ENCODE measurements around the gene PSMC1.

Gene PSMC1

DNA sequence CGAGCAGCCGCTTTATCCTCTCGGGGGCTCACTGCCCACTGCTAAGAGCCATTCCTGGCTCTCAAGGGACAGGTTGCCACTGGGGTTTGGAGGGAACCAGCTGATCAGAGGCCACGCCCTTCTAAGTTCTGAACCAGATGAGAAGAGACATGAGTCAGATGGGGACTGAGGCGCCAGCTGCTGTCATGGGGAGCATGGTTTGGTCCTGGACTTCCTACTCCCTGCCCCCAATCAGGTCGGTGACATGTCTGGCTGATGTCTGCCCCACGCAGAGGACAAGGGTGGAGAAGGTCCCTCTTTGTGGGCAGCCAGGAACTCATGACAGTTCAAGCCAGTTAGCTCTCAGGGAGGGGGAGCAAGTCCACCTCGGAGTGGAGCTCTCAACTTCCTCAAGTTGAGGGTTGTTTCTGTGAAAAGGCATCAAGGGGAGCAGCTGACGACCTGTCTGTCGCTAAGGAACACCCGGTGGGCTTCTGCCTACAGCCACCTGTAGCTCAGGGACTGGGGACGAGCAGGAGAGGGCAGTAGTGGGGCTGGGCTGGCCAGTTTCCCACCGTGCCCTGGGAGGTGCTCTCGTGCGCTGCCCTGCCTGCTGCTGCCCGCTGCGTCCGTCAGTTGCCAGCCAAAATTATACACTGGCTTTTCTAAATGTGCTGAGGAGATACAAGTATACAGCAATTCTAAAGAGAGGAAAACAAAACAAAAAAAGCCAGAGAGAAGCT is 20.5 kb downstream of the PSMC1 start:
- DNase-seq, result peak; percentile 31

DNA sequence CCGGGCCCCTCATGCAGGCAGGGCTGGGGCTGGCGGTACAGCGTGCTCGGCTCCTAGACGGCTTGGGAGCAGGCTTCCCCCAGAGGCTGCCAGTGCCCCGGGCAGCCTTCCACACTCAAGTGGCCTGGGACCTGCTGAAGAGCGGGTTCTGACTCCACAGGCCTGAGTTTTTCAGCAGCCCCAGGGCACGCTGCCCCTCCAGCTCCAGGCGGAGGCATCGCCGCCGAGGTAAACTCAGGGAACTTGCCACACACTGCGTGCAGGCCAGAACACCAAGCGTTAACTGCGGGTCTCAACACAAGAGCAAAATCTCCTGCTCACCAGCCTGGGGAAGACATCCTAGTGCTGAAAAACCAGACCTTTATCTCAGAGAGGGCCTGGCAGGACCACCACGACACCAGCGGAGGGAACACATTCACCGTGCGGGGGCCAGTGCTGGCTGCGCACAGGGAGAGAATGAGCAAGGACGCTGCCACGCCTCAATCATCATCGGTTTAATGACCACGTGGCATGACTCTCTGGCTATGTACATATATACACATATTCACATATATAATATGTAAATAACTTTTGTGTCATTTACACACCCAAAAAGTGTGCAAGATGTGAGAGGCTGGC is 21.3 kb downstream of the PSMC1 start:
- no peak for DNase-seq

DNA sequence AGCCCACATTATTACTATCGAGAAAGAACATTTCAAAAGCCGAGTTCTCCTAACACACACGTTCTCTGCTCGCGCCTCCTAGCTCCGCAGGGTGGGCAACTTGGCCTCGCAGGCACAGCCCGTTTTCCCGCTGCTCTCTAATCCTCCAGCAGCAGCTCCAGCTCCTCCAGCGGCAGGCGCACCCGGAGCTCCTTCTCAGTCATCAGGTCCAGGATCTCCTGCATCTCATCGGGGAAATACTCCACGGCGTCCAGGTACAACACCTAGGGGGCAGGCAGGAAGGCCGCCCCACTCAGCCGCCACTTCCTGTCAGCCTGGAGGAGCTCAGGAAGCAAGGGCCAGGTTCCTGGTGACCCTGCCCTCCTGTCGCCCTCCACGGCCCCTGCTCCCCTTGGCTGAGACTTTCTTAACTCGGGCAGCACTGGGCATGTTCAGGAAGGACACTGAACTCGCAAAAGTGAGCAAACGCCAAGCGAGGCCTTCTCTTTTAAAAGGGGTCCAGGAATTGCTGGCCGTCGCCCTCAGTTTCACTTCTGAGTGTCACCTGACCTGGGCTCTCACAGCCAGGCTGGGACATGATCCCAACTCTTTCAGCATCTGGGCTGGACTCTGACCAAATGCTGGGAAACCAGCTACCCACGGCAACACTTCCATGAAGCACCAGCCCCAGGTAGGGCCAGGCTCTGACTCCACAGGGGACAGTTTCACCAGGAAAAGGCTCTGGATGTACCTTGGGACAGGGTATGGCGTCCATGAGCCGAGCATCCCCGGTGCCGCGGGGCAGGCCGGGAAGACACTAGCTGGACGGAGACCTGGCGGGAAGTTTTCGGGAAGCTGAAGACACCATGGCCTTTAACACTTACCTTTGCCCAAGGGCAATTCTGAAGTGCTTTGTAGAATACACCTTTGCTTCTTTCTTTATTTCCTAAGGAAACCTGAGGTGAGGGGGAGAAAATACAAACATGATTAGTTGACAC is 22.1 kb downstream of the PSMC1 start:
- DNase-seq, result no peak

DNA sequence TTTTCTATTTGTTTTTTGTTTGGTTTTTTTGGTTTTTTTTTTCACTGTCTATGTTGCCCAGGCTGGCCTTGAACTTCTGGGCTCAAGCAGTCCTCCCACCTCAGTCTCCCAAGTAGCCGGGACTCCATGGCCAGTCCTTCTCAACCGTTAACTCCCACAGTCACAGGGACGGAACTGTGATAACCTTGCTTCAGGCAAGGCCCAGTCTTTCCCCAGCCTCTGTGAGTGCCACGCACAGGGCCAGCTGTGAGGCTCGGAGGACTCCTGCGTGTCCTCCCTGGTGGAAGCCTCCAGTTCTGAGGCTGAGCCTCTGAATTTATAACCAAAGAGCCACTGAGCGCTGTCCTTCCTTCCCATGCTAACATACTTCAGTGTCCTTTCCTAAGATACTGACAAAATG is 23.7 kb downstream of the PSMC1 start:
- no peak for DNase-seq

DNA sequence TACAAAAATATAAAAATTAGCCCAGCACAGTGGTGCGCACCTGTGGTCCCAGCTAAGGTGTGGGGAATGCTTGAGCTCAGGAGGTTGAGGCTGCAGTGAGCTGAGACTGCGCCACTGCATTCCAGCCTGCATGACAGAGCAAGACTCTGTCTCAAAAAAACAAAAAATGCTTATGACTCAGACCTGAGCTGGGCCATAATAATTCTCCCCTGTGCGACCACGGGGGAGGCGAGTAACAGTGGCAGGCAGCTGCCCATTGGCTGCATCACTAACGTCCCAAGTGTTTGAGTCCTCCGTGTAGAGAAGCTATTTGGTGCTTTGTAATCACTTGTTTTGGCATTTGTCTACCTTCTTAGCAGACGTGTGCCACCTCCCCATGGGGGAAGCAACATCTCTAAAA is 24.9 kb downstream of the PSMC1 start:
- no peak for DNase-seq

DNA sequence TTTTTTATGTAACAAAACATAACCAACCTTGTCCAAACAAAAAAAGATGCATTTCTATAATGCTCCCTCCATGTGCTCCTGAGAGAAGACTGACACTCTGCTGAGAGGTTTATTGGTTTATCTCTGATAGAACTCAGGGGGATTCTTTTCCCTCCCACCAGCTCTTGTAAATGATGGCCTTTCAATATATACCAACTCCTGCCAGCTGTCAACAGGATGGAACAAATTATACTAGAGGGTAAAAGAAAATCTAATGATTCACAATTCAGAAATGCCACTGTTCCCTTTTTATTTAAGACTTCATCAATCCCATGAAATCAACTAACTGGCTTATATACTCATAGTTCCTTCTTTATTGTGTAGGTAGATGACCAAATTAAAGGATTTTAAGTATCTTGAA is 25.4 kb downstream of the PSMC1 start:
- DNase-seq, result no peak

DNA sequence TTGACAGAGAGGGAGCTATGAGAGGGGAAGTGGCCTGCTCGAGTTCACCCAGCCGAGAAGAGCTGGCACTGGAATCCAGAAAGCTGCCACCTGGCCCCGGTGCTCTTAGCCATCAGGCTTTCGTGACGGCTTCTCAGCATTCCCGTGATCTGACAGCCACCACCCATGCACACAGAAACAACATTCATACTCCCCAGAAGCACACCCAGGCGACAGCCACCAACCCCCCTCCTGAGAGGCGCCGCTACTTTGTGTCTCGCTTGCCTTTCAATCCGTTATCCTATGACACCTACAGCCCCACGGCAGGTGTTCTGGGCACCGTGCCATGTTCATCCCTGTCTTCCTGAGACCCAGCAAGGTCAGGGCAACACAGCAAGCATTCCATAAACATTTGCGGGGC is 31.4 kb downstream of the PSMC1 start:
- no peak for DNase-seq

- no peak for DNase-seq
Measured at GRCh38 chr14:90288651-90289355, 32.5 kb downstream of the PSMC1 start.

DNA sequence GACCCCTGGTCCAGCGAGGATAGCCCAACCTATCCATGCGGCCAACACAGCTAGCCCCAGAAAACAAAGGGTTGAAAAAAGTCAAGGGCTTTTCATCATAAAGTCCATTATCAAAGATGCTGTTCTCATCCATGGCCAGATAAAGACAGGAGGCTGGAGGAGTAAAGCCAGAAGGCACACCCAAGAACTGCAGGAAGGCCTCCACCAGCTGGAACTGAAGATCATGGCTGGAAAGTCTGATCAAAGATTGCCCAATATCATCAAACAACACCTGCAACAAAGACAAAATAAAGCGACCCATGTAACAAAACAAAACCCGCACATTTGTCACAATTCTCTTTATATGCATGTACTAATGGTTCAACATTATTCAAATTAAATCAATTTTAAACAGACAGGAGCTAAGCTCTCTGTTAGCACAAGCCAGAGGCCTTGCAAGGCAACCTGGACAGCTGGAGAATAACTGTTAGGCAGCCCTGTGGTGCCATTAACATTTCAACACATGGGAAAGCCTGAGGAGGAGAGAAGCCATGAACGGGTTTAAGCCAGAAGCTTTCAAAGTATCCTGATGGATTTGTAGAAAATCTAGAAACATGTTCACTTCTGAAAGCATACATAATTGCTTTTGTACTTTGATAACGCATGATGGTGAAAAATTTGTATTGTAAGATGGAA is 34.1 kb downstream of the PSMC1 start:
- no peak for DNase-seq

GRCh38 chr14:90291699-90292098 is 35.3 kb downstream of the PSMC1 start:
- DNase-seq, result no peak

- DNase-seq, result no peak
Measured at GRCh38 chr14:90293766-90294730, 37.7 kb downstream of the PSMC1 start.

GRCh38 chr14:90294872-90295271 is 38.5 kb downstream of the PSMC1 start:
- DNase-seq, result no peak

- no peak for DNase-seq
Measured at GRCh38 chr14:90295870-90296516, 39.6 kb downstream of the PSMC1 start.

- DNase-seq, result no peak
Measured at GRCh38 chr14:90296641-90297040, 40.3 kb downstream of the PSMC1 start.

- no peak for DNase-seq
Measured at GRCh38 chr14:90297876-90298629, 41.7 kb downstream of the PSMC1 start.

DNA sequence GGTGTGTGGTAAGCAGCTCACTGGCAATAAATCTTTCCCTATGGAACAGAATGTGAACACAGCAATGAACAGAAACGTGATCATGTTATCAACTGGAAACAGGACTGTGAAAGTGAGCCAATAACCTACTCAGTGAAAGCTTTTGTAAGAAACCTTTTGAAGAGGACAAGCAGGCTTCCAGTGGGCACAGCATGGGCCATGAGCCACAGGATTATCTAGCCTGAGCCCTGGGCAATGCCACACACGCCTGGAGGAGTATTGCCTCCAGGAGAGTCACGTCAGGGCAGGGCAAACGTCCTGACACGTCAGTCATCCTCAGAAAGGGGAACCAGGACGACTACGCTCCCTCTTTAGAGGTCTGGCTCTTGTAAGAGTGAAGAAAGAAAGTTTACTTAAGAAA is 43.1 kb downstream of the PSMC1 start:
- DNase-seq, result no peak

DNA sequence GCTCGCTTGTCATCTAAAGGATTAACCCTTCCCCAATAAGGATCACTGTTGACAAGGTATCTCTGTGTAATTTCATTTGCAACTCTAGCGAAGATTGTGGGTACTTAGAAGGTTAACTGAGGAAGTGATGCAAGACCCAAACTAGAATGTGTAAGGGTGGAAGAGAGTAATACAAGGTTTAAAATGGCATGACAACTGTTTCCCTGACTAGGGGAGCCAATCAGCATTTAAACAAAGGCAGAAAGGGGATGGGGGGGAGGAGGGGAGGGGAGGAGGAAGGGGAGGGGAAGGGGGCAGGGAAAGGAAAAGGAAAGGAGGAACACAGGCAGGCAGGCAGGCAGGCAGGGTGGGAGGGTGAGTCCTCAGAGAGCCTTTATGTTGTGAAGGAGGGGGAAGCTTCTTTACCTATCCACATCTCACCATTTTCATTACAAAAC is 44.3 kb downstream of the PSMC1 start:
- no peak for DNase-seq

DNA sequence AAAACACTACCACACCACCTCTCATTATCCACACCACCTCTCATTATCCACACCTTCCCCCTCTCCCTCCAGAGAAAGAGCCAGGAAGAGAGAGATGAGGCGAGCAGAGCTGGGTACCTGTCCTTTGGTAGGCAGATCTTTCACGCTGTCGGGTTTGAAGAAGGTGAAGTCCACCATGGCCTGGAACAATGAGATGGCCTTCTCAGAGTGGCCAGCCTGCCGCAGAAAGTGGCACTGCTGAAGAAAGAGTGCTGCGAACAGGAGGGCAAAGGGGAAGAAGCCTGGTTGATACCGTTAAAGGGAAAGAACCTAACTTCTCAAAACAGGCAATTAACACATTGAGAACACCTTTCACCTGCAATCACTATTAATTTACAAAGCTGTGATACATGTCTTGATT is 44.8 kb downstream of the PSMC1 start:
- DNase-seq, result no peak

GRCh38 chr14:90301668-90302090 is 45.3 kb downstream of the PSMC1 start:
- DNase-seq, result no peak

Measured in activated CD4-positive, alpha-beta T cell treated with anti-CD3 and anti-CD28 coated beads, Interleukin-2, amount 50 U/mL, for 16 hours (primary cell).